Esophagus squamous epithelium (tissue), 4 donors: Measurements from ENCODE around the gene FGD6.

ENCODE experiments used
- CTCF ChIP-seq, 6 experiments: fragments of 450-650 bp in 4 of 6; fragments of 200-600 bp in 2 of 6; sonication (generic) in 2 of 6; IDR thresholded peaks; one replicate each; pipeline ENCODE4 v1.5.1; 2016 to 2019; ENCODE audit warnings: antibody characterized with exemption in 6 of 6, mild to moderate bottlenecking in 4 of 6, moderate library complexity in 4 of 6
- POLR2A ChIP-seq, 4 donors: fragments of 450-650 bp; IDR thresholded peaks; one replicate each; pipeline ENCODE4 v1.6.1; 2017; ENCODE audit warnings: antibody characterized with exemption in 4 of 4, mild to moderate bottlenecking in 4 of 4, moderate library complexity in 3 of 4

DNA sequence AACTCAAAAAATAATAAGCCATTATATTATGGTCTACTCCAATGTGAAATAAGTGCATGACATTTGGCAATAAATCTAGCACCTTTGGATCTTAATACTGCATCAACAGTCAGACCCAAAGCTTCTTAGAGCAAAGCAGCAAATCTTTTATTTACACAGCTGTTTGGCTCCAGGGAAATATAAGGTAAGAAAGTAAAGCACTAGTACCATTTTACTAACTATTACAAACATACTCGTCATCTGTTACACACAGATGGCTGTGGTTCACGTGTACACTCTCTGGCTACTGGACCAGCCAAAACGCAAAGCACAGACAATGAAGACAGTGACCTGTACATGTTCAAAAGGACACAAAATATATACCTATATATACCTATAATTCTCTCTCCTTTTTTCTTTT, 2.8 kb downstream of the FGD6 start:
- TF ChIP-seq CTCF (IDR thresholded peaks at IDR 0.05) (no peak), POLR2A (IDR thresholded peaks at IDR 0.05) (no peak)
